Measurements from ENCODE around the gene SSH2.
A peak's percentile ranks its signal among the peaks of the same experiment; 100 is the strongest.

Gene SSH2

GRCh38 chr17:29776026-29776425 is 154.0 kb downstream of the SSH2 start:
- DNase-seq, result no peak

- no peak for DNase-seq
Measured at GRCh38 chr17:29772981-29773380, 157.0 kb downstream of the SSH2 start.

GRCh38 chr17:29771546-29771945 is 158.5 kb downstream of the SSH2 start:
- DNase-seq, result no peak

- DNase-seq, result no peak
Measured at GRCh38 chr17:29769225-29769624, 160.8 kb downstream of the SSH2 start.

GRCh38 chr17:29766796-29767327 is 163.2 kb downstream of the SSH2 start:
- DNase-seq, result no peak

- no peak for DNase-seq
Measured at GRCh38 chr17:29764748-29765147, 165.3 kb downstream of the SSH2 start.

GRCh38 chr17:29764217-29764616 is 165.8 kb downstream of the SSH2 start:
- DNase-seq, result no peak

- no peak for DNase-seq
Measured at GRCh38 chr17:29763273-29763672, 166.8 kb downstream of the SSH2 start.

GRCh38 chr17:29761040-29761761 is 168.8 kb downstream of the SSH2 start:
- DNase-seq, result peak; percentile 48

- DNase-seq, result no peak
Measured at GRCh38 chr17:29760279-29761039, 169.6 kb downstream of the SSH2 start.

GRCh38 chr17:29758255-29758654 is 171.8 kb downstream of the SSH2 start:
- DNase-seq, result no peak

- no peak for DNase-seq
Measured at GRCh38 chr17:29757788-29758187, 172.2 kb downstream of the SSH2 start.

- DNase-seq, result no peak
Measured at GRCh38 chr17:29753845-29754439, 176.1 kb downstream of the SSH2 start.

- DNase-seq, result no peak
Measured at GRCh38 chr17:29749045-29749825, 180.8 kb downstream of the SSH2 start.

GRCh38 chr17:29748400-29748799 is 181.6 kb downstream of the SSH2 start:
- no peak for DNase-seq

- DNase-seq, result no peak
Measured at GRCh38 chr17:29747660-29748059, 182.4 kb downstream of the SSH2 start.

- no peak for DNase-seq
Measured at GRCh38 chr17:29746669-29747068, 183.4 kb downstream of the SSH2 start.

GRCh38 chr17:29744121-29744520 is 185.9 kb downstream of the SSH2 start:
- no peak for DNase-seq

GRCh38 chr17:29742210-29742513 is 187.9 kb downstream of the SSH2 start:
- no peak for DNase-seq

- DNase-seq, result no peak
Measured at GRCh38 chr17:29740017-29740416, 190.0 kb downstream of the SSH2 start.

- DNase-seq, result no peak
Measured at GRCh38 chr17:29734640-29735039, 195.4 kb downstream of the SSH2 start.

GRCh38 chr17:29733166-29733565 is 196.9 kb downstream of the SSH2 start:
- DNase-seq, result no peak

GRCh38 chr17:29732613-29733012 is 197.4 kb downstream of the SSH2 start:
- no peak for DNase-seq

Measured in SIG-M5 (cell line).